Glomerular visceral epithelial cell (primary cell): ENCODE measurements around the gene MFNG.

Experiments used
- DNase-seq: peaks from one replicate; pipeline ENCODE4 v3.0.0-alpha.2; 2016; ENCODE audit errors: extremely low spot score

MFNG gene

GRCh38 chr22:37496651-37497050 lies 10.5 kb upstream of the MFNG start:
- DNase-seq, result peak; percentile 89

- no peak for DNase-seq
These were observed 7.8 kb upstream of the MFNG start for GRCh38 chr22:37493979-37494378.

GRCh38 chr22:37492428-37493344 lies 6.5 kb upstream of the MFNG start:
- DNase-seq, result peak; percentile 81

DNA sequence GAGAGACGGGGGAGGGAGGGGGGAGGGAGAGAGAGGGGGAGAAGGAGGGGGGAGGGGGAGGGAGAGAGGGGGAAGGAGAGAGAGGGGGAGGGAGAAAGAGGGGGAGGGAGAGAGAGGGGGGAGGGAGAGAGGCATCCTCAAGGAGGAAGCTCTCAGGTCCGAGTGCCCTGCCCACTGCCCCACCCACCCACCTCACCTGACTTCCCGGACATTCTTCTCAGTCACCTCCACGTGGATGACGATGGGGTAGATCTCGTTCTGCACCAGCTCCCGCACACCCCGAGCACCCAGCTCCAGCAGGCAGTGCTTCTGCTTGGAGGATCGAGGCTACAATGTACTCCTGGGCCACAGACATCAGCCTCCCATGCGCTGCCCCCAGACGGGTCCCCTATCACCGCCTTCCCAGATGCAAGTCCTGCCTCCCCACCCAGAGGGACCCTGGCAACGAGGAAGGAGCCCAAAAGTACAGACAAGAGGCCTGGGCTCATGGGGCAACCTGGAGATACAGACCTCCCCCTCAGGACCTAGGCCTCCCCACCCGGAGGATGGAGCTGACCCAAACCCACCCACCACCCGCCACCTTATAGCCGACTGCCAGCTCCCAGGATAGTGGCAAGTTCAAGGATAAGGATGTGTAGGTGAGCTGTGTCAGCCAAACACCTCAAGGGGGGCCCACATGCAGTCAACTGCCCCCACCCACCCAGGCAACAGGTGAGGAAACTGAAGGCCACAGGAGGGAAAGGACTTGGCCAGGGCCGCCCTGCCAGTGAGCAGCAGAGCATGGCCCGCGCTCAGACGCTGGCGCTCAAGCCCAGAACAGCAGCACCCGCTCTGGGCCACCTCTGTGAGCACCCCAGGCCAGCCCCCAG lies 5.6 kb upstream of the MFNG start:
- no peak for DNase-seq

- DNase-seq, result no peak
These were observed 4.9 kb upstream of the MFNG start for GRCh38 chr22:37491106-37491505.

- no peak for DNase-seq
These were observed 3.8 kb upstream of the MFNG start for GRCh38 chr22:37489983-37490382.

GRCh38 chr22:37488337-37489135 lies 2.4 kb upstream of the MFNG start:
- DNase-seq, result no peak

- no peak for DNase-seq
These were observed 1.4 kb upstream of the MFNG start for GRCh38 chr22:37487571-37487970.

- no peak for DNase-seq
These were observed 945 bp upstream of the MFNG start for GRCh38 chr22:37487129-37487528.

DNA sequence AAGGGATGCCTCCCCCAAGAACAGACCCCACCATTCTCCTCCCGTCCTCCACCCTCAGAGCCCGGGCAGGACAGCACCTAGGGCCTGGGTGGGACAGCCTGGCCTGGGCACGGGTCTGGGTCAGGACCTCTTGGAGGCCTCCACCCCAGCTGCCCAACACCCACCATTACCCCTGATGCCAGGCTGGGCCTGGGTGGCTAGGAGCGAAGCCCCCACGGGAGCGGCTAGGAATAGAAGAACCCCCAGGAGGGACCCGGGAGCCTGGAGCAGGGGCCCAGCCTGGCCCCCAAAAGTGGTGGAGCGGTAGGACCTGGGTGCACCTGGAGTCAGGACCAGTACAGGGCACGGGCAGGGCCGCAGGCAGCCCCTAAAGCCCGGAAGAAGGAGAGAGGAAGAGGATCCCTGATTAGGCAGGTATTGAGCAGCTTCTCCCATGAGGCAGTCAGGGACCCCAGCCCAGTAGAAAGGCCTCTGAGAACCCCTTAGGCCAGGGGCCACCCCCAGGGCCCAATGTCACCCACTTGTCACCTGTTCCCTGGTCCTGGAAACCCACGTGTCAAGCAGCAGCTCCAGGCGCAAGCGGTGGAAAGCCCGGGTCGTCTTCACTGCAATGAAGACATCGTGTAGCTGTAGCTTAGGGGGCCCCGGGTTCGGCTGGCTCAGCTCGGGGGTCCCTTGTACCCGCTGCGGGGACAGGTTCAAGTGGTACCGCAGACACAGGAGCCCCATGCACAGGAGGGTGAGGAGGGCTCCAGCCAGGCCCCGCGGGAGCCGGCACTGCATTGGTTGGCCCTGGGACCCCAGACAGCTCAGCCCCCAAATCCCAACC lies 575 bp downstream of the MFNG start:
- no peak for DNase-seq

DNA sequence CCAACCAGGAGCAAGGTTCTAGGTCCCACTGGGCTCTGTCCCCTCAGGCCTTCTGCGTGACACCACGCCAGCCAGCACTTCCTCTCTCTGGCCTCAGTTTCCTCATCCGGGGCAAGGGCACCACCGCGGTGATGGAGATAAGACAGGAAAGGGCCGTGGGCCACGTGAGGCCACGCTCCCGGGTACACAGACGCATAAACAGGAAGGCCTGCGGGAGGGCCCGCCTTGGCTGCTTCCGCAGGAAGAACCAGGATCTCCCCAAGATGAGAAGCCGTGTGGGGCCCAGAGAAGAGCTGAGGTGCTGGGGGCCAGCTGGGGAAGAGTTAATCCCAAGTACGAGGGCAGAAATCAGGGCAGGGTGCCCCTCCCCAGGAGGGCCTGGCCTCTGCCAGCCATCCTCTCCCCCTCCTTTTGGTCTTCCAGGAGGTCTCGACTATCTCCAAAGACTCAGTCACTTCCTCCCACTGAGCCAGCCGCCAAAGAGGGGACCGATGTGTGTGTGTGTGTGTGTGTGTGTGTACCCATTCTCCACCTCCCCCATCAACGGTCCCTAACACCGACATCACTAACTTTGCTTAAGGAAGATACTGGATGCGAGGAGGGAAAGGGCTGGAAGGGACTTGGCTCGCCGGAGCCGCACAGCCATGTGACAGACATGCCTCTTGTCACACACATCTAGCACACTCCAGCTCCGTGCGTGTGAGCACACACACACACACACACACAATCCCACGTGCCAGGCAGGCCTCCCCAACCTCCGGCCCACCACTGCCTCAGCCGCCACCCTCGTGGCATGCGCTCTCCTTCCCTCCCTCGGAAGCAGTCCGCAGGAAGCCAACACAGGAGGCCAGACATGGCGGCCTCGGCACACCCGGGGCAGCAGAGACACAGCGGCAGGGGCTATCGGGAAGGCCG lies 1.4 kb downstream of the MFNG start:
- DNase-seq, result no peak

DNA sequence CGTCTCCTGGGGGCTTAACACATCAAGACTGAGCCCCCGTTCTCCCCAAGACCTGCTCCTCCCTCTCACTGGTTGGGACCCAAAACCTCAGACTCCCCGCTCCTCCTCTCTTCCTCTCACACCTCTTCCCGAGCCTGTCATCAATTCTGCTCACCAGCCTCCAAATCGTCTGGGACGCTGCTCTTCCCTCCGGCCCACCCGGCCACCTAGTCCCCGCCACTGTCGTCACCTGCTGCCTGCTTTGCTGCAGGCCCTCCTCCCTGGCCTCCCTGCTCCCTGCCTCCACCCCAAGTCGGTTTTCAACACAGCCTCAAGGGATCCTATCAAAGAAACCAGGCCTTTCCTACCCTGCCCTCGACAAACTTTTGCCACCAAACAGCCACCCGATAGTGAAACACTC lies 3.1 kb downstream of the MFNG start:
- DNase-seq, result no peak

- no peak for DNase-seq
These were observed 3.9 kb downstream of the MFNG start for GRCh38 chr22:37482244-37482643.

DNA sequence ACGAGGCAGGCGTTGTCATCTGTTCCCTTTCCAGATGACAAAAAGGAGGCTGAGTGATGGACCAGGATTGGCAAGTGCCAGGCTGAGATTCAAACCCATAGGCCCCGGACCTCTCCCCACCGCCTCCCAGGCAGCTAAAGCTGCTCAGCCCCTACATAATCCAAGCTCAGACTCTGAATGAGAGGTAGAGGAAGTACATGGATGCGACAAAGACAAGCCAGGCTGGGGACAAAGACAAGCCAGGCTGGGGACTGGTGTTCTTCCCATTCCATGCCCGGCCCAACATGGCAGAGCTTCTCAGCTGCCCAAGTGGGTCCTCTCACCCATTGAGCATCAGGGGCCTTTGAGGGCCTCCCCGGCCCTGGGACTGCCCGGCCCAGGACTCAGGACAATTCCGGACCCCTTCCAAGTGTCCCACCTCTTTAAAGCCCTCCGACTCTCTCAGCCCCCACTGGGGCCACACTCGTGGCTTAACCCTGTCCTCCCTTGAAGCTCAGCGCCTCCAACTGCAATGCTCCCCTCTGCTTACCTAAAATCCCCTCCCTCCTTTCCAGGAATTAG lies 4.8 kb downstream of the MFNG start:
- DNase-seq, result no peak

DNA sequence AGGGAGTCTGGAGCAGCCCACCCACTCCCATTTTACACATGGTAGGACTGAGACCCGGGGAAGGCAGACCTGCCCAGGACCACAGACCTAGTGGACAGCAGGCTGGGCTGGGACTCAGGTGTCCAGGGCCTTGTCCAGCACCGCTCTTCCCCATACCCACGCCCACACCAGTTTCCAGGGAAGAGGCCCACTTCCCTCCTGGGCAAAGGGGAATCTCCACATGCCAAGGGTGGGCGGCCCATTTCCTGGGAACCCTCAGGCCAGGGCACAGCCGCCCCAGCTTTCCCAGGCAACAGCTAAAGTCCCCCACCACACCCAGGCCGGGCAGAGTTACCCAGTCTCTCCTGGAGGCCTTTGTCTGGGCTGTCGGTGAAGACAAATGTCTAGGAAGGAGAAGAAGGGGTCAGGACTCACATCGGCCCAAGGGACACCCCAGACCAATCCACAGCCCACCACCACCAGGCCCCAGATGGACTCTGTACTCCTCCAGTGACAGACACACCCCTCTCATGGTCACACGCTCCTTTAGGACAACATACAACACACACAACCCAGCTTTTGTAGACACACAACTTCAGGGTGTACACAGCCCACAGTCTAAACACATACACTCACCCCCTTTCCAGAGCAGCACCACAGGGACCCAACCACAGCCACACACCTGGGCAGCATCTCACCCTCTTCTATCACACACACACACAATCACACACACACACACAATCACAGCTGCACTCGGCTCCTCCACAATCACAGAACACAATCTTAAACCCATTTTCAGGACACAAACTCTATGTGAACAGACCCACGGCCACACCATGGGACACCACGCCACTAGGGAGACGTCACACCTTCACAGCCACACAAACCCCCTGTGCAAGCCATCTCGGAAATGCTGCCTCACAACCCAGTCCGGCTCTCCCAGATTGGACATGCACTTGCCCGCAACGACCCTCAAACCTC lies 5.5 kb downstream of the MFNG start:
- DNase-seq, result no peak

GRCh38 chr22:37479196-37479595 lies 7.0 kb downstream of the MFNG start:
- no peak for DNase-seq

- DNase-seq, result no peak
These were observed 9.5 kb downstream of the MFNG start for GRCh38 chr22:37476389-37477329.
